GM18873 (cell line): ENCODE measurements around the gene ANKRD22.

Experiments
- ATAC-seq: cut with Tn5 transposase; IDR thresholded peaks from one replicate; pipeline ENCODE4 v1.9.1; 2021; ENCODE audit warnings: mild to moderate bottlenecking, moderate library complexity, moderate number of reproducible peaks; ENCODE audit not compliant: unreplicated experiment, low FRiP score

The ANKRD22 gene

GRCh38 chr10:88803641-88804040 is 48.0 kb downstream of the ANKRD22 start:
- no peak for ATAC-seq

- no peak for ATAC-seq
Measured at GRCh38 chr10:88802523-88803285, 48.9 kb downstream of the ANKRD22 start, which contains the start of gene LIPM. TSS of gene LIPM (plus strand) at chr10:88802730. CDS start at chr10:88802897, 167 bp downstream.

- ATAC-seq = no peak
Measured at GRCh38 chr10:88800152-88801125, 51.2 kb downstream of the ANKRD22 start.

GRCh38 chr10:88794731-88795130 is 56.9 kb downstream of the ANKRD22 start:
- no peak for ATAC-seq

- no peak for ATAC-seq
Measured at GRCh38 chr10:88793712-88794299, 57.8 kb downstream of the ANKRD22 start.

- no peak for ATAC-seq
Measured at GRCh38 chr10:88792661-88793060, 59.0 kb downstream of the ANKRD22 start.

- no peak for ATAC-seq
Measured at GRCh38 chr10:88791924-88792323, 59.7 kb downstream of the ANKRD22 start.

- no peak for ATAC-seq
Measured at GRCh38 chr10:88788924-88789323, 62.7 kb downstream of the ANKRD22 start.

- ATAC-seq = no peak
Measured at GRCh38 chr10:88787463-88787862, 64.2 kb downstream of the ANKRD22 start.

- no peak for ATAC-seq
Measured at GRCh38 chr10:88786032-88786770, 65.4 kb downstream of the ANKRD22 start.

GRCh38 chr10:88783724-88784123 is 67.9 kb downstream of the ANKRD22 start:
- ATAC-seq = no peak

- no peak for ATAC-seq
Measured at GRCh38 chr10:88782222-88782621, 69.4 kb downstream of the ANKRD22 start.

GRCh38 chr10:88781206-88781605 is 70.4 kb downstream of the ANKRD22 start:
- ATAC-seq = no peak
